Superior temporal gyrus (tissue), 1 donor: ENCODE results near the gene FAS.

Experiments used
- DNase-seq: peaks from one replicate; pipeline ENCODE4 v3.0.0-alpha.2; 2016; ENCODE audit errors: extremely low spot score

Gene FAS

GRCh38 chr10:88990384-88991160 is at the start of gene FAS:
TSS of gene FAS (plus strand) at chr10:88990798. CDS start at chr10:88990877, 79 bp downstream.
- no peak for DNase-seq

DNA sequence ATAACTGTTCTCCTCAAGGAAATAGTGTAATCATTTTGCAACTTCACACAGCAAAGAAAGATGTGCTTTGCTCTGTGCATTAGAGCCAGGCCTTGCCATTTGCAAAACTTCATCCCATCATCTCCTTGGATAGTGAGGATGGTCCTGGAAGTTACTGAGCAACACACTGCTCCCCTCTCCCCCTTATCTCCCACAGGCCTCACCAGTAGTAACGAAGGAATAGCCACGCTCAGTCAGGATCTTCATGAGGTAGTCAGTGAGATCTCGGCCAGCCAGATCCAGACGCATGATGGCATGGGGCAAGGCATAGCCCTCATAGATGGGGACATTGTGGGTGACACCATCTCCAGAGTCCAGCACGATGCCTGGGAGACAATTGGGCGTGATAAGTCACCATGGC is 49.6 kb upstream of the FAS start:
- DNase-seq = no peak

- no peak for DNase-seq
Observed at GRCh38 chr10:88943778-88944177, 46.8 kb upstream of the FAS start.

GRCh38 chr10:88944813-88945212 is 45.8 kb upstream of the FAS start:
- DNase-seq = no peak

- DNase-seq = no peak
Observed at GRCh38 chr10:88946200-88946599, 44.4 kb upstream of the FAS start.

- DNase-seq = no peak
Observed at GRCh38 chr10:88946965-88947590, 43.5 kb upstream of the FAS start.

DNA sequence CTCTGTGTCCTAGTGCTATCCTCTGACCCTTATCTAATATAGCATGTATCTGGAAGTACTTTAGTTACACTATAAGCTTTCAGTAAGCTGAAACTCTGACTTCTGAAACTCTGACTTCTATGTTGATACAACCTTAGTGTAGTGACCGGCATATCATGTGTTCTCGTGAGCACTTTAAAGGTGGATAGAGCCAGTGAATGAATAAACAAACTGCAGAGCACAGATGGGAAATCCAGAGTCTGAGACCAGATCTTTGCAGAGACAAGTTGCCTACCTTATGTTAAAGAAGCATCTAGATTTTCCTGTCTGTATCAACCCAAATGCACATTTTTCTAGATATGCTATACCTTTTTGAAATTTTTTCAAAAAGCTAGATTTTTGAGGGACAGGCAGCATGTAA is 41.5 kb upstream of the FAS start:
- no peak for DNase-seq

DNA sequence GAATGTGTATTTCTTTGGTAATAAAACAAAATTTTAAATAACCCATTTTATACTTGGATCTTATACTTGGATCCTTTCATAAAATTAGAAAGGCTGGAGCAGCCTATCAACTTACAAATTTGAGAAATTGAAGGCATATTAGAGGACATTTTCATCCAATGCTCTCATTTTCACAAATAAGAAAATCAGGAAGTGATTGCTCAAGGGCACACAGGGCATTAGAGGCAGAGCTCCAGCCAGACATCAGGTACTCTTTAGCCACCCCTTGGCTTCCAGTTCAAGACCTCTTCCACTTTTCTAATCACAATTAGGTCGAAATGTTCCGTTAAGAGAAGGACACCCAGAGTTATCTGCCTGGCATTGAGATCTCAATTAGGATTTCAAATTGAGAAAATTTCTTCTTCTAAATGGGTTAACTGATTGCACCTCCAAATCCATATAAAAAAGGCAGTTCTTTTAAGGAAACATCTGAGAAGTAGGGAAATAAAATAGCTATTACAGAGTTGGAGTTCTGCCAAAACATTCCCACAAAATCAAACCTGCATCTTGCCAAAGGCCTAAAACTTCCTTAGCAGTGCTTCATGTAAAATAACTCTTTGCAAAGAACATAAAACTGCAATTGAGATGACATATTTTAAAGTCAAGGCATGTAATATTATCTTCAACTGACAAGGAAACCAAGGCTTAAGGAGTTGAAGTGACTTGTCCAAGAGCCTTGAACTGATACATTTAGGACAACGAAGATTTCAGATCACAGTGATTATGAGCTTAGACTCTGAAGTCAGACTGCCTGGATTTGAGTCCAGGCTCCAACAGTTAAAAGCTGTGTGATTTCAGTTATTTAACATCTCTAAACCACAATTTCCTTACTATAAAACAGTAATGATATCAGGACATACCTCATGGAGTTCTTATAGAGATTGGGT is 40.4 kb upstream of the FAS start:
- no peak for DNase-seq

DNA sequence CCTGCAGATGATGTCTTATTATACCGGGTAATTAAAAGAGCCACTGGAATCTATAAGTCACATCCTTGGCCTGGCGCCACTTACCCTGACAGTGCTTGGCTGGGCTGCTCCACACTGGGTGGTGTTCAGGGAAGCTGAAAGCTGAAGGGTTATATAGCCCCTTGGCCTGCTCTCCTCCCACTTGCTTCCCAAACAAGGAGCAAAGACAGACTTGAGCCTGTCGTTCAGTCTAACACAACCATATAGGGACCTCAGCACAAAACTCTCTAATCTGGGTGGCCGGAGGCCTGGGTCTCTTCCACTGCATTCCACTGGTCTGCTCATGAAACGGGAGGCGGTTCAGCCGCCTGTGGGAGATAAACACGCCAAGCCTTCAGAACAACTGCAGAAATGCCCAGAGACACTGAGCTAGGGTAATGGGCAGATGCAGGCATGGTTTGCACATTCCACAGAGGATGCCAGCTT is 37.9 kb upstream of the FAS start, which contains the start of gene ACTA2:
Gene ACTA2 (minus strand): TSS at position 127 of the 465 bp plus-strand sequence. CDS start 3,843 bp downstream, outside the sequence.
- DNase-seq = no peak

DNA sequence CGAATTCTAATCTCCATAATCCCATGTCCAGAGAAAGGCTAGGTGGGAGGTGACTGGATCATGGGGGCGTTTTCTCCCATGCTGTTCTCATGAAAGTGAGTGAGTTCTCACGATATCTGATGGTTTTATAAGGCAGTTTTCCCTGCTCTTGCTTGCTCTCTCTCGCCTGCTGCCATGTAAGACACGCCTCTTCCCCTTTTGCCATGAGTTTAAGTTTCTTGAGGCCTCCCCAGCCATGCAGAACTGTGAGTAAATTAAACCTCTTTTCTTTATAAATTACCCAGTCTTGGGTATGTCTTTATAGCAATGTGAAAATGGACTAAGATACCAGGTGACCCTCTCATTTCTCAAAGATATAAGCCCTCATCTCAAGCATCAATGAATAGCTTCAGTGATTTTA is 36.9 kb upstream of the FAS start:
- no peak for DNase-seq

DNA sequence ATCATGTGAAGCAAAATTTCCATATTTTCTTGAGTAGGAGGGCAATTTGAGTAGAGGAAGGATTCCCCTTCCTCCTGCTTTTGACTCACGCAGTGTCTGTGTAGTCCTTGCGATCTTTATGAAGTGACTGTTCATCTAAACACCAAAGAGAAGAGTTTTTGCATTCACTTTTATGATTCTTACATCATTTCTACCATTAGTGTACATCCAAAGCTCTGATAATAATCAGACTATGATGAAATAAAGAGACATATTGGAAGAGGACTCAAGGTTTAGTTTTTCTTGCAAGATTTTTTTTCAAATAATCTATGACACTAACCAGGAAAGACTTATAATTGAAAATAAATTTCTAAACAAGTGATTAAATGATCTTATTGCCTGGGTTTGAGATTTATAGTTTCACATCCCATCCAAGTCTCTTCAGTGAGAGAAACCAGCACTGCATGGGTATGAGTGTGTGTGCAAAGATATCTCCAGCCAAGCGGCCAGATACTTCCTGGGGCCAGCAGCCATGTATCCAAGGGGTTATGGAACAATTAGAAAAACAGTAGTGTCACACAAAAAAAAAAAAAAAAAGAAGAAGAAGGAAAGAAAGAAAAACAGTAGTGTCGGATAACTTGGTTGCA is 36.0 kb upstream of the FAS start:
- no peak for DNase-seq

- no peak for DNase-seq
Observed at GRCh38 chr10:88957381-88957780, 33.2 kb upstream of the FAS start.

DNA sequence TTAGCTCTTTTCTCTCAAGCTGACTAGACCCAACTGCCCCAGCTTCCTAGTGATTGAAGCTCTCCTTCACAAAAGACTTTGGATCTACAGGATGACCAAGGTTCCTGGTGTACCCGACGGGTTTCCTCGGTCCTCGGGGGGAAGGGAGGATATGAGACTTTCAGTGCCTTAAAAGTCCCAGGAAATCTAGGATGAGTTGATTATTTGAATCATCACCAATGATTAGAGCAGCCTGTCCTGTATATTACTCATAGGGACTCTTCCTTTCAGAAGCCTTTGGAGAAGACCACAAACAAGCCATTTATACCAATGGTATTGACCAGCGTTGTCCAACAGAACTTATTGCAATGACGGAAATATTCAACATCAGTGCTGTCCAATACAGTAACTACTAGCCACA is 31.9 kb upstream of the FAS start:
- DNase-seq = no peak

- DNase-seq = no peak
Observed at GRCh38 chr10:88960802-88961201, 29.8 kb upstream of the FAS start.

DNA sequence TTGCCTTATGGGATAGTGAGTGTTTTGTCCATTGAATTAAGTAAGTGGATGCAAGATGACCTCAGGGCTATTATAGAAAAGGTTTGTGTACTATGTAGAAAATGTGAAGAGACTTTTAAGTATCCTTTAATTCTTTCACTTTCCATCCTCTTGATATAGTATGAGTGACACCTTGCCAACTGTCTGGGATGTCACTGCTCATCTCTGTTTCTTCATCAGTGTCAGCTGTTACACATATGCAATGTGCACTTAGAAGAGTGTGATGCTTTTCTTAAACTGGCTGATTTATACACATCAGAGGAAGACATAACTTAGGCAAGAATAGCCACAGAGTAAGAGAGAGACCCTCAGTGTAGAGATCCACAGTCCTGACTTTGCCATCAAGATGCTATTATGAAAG is 29.3 kb upstream of the FAS start:
- DNase-seq = no peak

DNA sequence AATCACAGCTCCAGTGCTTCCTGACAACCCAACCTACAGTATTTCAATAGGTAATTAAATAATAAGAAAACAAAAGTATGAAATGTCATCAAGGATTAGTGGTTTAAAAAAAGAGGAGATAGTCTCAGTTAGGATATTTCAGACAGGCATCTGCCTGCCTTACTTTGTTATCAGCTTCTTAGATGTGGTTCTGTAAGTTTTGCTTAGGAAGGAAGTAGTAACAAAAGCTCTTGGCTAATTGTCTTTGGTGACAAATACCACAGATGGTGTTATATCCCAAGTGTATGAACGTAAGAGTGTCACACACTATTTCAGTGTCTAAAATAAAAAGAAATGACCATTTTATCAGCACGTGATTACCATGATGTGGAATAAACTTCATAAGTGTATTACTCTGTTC is 28.3 kb upstream of the FAS start:
- DNase-seq = no peak

DNA sequence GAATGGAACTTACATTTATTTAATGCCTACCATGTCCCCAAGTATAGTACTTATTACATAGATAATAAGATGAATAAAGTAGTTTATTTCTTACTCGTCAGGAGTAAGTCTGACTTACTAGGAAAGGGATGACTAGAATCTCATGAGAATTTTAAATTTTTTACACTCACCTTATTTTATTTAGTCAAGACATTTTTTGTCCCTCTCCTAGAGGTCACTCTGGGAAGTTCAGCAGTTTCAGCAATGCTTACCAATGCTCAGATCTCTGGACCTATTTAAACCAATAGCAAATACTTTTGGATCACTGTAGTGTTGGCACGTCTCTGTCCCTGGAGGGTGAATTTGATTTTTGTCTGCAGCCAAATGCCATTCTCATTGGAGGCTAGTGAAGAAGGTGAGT is 27.3 kb upstream of the FAS start:
- no peak for DNase-seq

DNA sequence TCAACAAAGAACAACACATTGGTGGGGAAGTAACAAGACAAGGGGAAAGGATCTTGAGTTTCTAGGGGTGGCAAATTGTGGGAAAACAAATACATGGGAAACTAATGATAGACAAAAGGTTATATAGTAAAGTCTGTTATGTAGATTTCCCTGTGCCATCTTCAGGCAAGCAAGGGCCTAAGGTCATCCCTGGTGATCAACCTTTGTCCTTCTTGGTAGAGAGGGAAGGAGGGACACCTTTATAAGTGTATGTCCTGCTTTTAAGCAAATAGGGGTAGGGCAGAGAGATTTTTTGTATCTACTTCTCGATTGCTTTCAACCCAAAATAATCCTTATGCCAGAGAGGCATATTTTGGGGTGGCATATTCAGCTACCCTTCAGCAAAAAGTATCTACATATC is 26.2 kb upstream of the FAS start:
- DNase-seq = no peak

GRCh38 chr10:88964869-88965415 is 25.7 kb upstream of the FAS start:
- no peak for DNase-seq

- no peak for DNase-seq
Observed at GRCh38 chr10:88966797-88967196, 23.8 kb upstream of the FAS start.

DNA sequence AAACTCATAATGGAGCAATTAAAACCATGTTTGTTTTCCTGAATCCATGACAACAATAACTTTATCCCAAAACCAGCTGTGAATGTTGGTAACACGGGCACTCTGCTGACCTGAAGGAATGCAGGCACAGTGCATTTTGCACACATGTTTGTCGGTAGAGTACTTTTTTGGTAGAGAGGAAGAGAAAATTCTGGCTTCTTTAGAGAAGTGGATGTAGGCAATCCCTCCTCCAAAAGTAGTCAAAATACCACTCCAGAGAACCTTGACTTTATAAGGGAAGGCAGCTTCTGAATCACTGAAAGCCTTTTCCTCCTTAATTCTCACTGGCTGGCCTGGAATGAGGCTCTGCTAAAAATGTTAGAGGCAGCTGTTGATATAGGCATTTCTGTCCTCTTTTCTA is 22.2 kb upstream of the FAS start:
- DNase-seq = peak; percentile 24
